Measurements from ENCODE around the gene ITPRID2.

- TF ChIP-seq CTCF (IDR thresholded peaks at IDR 0.05; ENCODE audit: low read depth, low read length) (no peak), EZH2phosphoT487 (IDR thresholded peaks at IDR 0.05; ENCODE audit: low read depth) (no peak)
Observed at GRCh38 chr2:181892799-181893435, 1.4 kb downstream of the ITPRID2 start.
